Epithelial cell of proximal tubule (primary cell): Measurements from ENCODE around the gene STOML2. TPM values are rescaled to one million over a fixed set of nuclear protein-coding genes. Genes with fewer than 3 reads are reported as not detected.

Experiments used
- DNase-seq: peaks from one replicate; pipeline ENCODE4 v3.0.0-alpha.2; 2011; ENCODE audit warnings: low read depth
- H3K4me3 ChIP-seq: 2 replicates; pipeline ENCODE4 v1.5.1; 2011; ENCODE audit warnings: low read depth, mild to moderate bottlenecking, low read length
- CTCF ChIP-seq: conservative IDR thresholded peaks from 2 replicates; pipeline ENCODE4 v1.5.1; 2012; ENCODE audit warnings: low read depth, mild to moderate bottlenecking, low read length
- total RNA-seq: library from RNA; depleted of rRNA; stranded (reverse); fragments of >200 nt; gene quantifications from 2 replicates; pipeline ENCODE4 v1.2.3, GENCODE V29; 2015

STOML2 gene
- total RNA-seq, 1 donor from 2014 or later, result 201 TPM

- H3K4me3 ChIP-seq, result peak overlapping the region; percentile 97
- DNase-seq, result peak; percentile 80
- TF ChIP-seq CTCF, result no peak
These were observed 8.3 kb upstream of the STOML2 start for GRCh38 chr9:35111001-35111933.

- DNase-seq, result no peak
- no peak for TF ChIP-seq CTCF
- peak overlapping the region; percentile 97 for H3K4me3 ChIP-seq
These were observed 7.4 kb upstream of the STOML2 start for GRCh38 chr9:35110327-35110761.

GRCh38 chr9:35108946-35109575, 6.1 kb upstream of the STOML2 start:
- no peak for DNase-seq
- H3K4me3 ChIP-seq, result no peak overlapping the region
- no peak for TF ChIP-seq CTCF

- no peak for DNase-seq
- TF ChIP-seq CTCF, result no peak
- H3K4me3 ChIP-seq, result no peak overlapping the region
These were observed 5.5 kb upstream of the STOML2 start for GRCh38 chr9:35108461-35108860.

- no peak overlapping the region for H3K4me3 ChIP-seq
- DNase-seq, result no peak
- no peak for TF ChIP-seq CTCF
These were observed 4.7 kb upstream of the STOML2 start for GRCh38 chr9:35107297-35108290.

GRCh38 chr9:35106343-35106730, 3.4 kb upstream of the STOML2 start:
- H3K4me3 ChIP-seq, result no peak overlapping the region
- TF ChIP-seq CTCF, result no peak
- no peak for DNase-seq
